HG02798 (cell line): ENCODE measurements around the gene PLEKHA4.
A peak's percentile ranks its signal among the peaks of the same experiment; 100 is the strongest.
"Not testable (repeated sequence)": the region's sequence is repeated elsewhere in the genome, so short reads cannot be mapped to it uniquely, and the experiment has no call there.

Experiments used
- ATAC-seq: cut with Tn5 transposase; IDR thresholded peaks from one replicate; pipeline ENCODE4 v1.9.1; 2021; ENCODE audit warnings: mild to moderate bottlenecking; ENCODE audit not compliant: unreplicated experiment, poor library complexity

The PLEKHA4 gene

GRCh38 chr19:48867123-48867745, 1.2 kb downstream of the PLEKHA4 start:
- ATAC-seq = no peak

GRCh38 chr19:48866692-48867091, 1.7 kb downstream of the PLEKHA4 start:
- no peak for ATAC-seq

GRCh38 chr19:48862827-48863226, 5.6 kb downstream of the PLEKHA4 start:
- no peak for ATAC-seq

GRCh38 chr19:48861313-48861712, 7.1 kb downstream of the PLEKHA4 start:
- no peak for ATAC-seq

- ATAC-seq = no peak
Observed at GRCh38 chr19:48859711-48860572, 8.5 kb downstream of the PLEKHA4 start.

GRCh38 chr19:48858984-48859710, 9.3 kb downstream of the PLEKHA4 start:
- no peak for ATAC-seq

- no peak for ATAC-seq
Observed at GRCh38 chr19:48856921-48857320, 11.5 kb downstream of the PLEKHA4 start.

GRCh38 chr19:48854103-48854502, 14.3 kb downstream of the PLEKHA4 start:
- ATAC-seq = no peak

GRCh38 chr19:48853483-48853882, 14.9 kb downstream of the PLEKHA4 start:
- ATAC-seq = no peak

- no peak for ATAC-seq
Observed at GRCh38 chr19:48852292-48852691, 16.1 kb downstream of the PLEKHA4 start.

GRCh38 chr19:48846659-48847058, 21.8 kb downstream of the PLEKHA4 start:
- not testable (repeated sequence) for ATAC-seq

GRCh38 chr19:48845384-48845783, 23.0 kb downstream of the PLEKHA4 start:
- no peak for ATAC-seq

GRCh38 chr19:48844472-48844871, 23.9 kb downstream of the PLEKHA4 start:
- ATAC-seq = no peak

GRCh38 chr19:48842789-48843162, 25.6 kb downstream of the PLEKHA4 start:
- no peak for ATAC-seq

GRCh38 chr19:48841571-48841970, 26.8 kb downstream of the PLEKHA4 start:
- no peak for ATAC-seq

GRCh38 chr19:48841047-48841446, 27.4 kb downstream of the PLEKHA4 start:
- ATAC-seq = no peak

GRCh38 chr19:48837687-48838086, 30.7 kb downstream of the PLEKHA4 start:
- no peak for ATAC-seq

GRCh38 chr19:48837051-48837524, 31.3 kb downstream of the PLEKHA4 start:
- ATAC-seq = peak; percentile 78

GRCh38 chr19:48836089-48837017, 32.1 kb downstream of the PLEKHA4 start, which contains the start of gene HSD17B14:
TSS of gene HSD17B14 (minus strand) at chr19:48836491. CDS start at chr19:48836411, 80 bp downstream.
- no peak for ATAC-seq

GRCh38 chr19:48835734-48836088, 32.7 kb downstream of the PLEKHA4 start:
- ATAC-seq = peak; percentile 87
